WTC11 (cell line): ENCODE measurements around the gene ACOT4. TPM values are rescaled to one million over a fixed set of nuclear protein-coding genes. Genes with fewer than 3 reads are reported as not detected.
"Not testable (repeated sequence)": the region's sequence is repeated elsewhere in the genome, so short reads cannot be mapped to it uniquely, and the experiment has no call there.

Source experiments
- ATAC-seq: fragments of 200-7000 bp; cut with Tn5 transposase; 2 replicates; pipeline ENCODE4 v1.10.0; 2021; ENCODE audit warnings: mild to moderate bottlenecking, moderate library complexity
- CTCF ChIA-PET: fragments of 300-600 bp; sonication (Branson Sonifier 250); formaldehyde crosslinking; loops from one replicate; lab custom pipeline; 2021; ENCODE audit warnings: antibody characterized with exemption; lab: Charles Lee
- POLR2A ChIA-PET: fragments of 350-600 bp; sonication (Branson Sonifier 250); formaldehyde crosslinking; loops from one replicate; lab custom pipeline; 2021; ENCODE audit warnings: antibody characterized with exemption; lab: Charles Lee
- DNase-seq: peaks from one replicate; pipeline ENCODE4 v3.0.0; 2021; ENCODE audit warnings: low spot score
- H3K27ac Mint-ChIP-seq: 2 replicates; pipeline ENCODE4 v1.8.0; 2021; ENCODE audit warnings: mixed read lengths
- H3K27me3 Mint-ChIP-seq: 2 replicates; pipeline ENCODE4 v1.8.0; 2021; ENCODE audit warnings: low read depth, mild to moderate bottlenecking, moderate library complexity, mixed read lengths
- H3K36me3 Mint-ChIP-seq: 2 replicates; pipeline ENCODE4 v1.8.0; 2021; ENCODE audit warnings: mixed read lengths
- H3K4me1 Mint-ChIP-seq: 2 replicates; pipeline ENCODE4 v1.8.0; 2022; ENCODE audit warnings: mixed read lengths
- H3K4me3 Mint-ChIP-seq: 2 replicates; pipeline ENCODE4 v1.8.0; 2021; ENCODE audit warnings: mild to moderate bottlenecking, moderate library complexity, mixed read lengths
- H3K9me3 Mint-ChIP-seq: 2 replicates; pipeline ENCODE4 v1.8.0; 2021; ENCODE audit warnings: mixed read lengths
- AR ChIP-seq: fragments of 250-450 bp; sonication (Bioruptor Pico); IDR thresholded peaks from 2 replicates; pipeline ENCODE4 v1.9.0; 2021; ENCODE audit warnings: mild to moderate bottlenecking
- ATF1 ChIP-seq: sonication (generic); formaldehyde crosslinking; IDR thresholded peaks from 2 replicates; pipeline ENCODE4 v1.8.1; 2023; ENCODE audit warnings: mild to moderate bottlenecking, moderate library complexity, missing genetic modification reagents
- ATF2 ChIP-seq: sonication (generic); formaldehyde crosslinking; IDR thresholded peaks from 2 replicates; pipeline ENCODE4 v1.8.1; 2022; ENCODE audit warnings: low read depth, missing genetic modification reagents, borderline replicate concordance
- ATF6 ChIP-seq: sonication (generic); formaldehyde crosslinking; IDR thresholded peaks from 2 replicates; pipeline ENCODE4 v1.8.1; 2023; ENCODE audit warnings: mild to moderate bottlenecking, missing genetic modification reagents
- CREM ChIP-seq: sonication (generic); formaldehyde crosslinking; IDR thresholded peaks from 2 replicates; pipeline ENCODE4 v1.8.1; 2022; ENCODE audit warnings: mild to moderate bottlenecking, missing genetic modification reagents, moderate library complexity
- ESRRA ChIP-seq: sonication (generic); formaldehyde crosslinking; IDR thresholded peaks from 2 replicates; pipeline ENCODE4 v1.8.1; 2022; ENCODE audit warnings: mild to moderate bottlenecking, missing genetic modification reagents, borderline replicate concordance
- ETV6 ChIP-seq: sonication (generic); formaldehyde crosslinking; IDR thresholded peaks from 2 replicates; pipeline ENCODE4 v1.8.1; 2022; ENCODE audit warnings: mild to moderate bottlenecking, missing genetic modification reagents
- FOXP1 ChIP-seq: sonication (generic); formaldehyde crosslinking; IDR thresholded peaks from 2 replicates; pipeline ENCODE4 v1.8.0; 2022; ENCODE audit warnings: missing genetic modification reagents, mild to moderate bottlenecking, moderate library complexity, borderline replicate concordance
- GABPB1 ChIP-seq: sonication (generic); formaldehyde crosslinking; IDR thresholded peaks from 2 replicates; pipeline ENCODE4 v1.8.1; 2023; ENCODE audit warnings: mild to moderate bottlenecking, missing genetic modification reagents
- KAT7 ChIP-seq: sonication (generic); formaldehyde crosslinking; IDR thresholded peaks from 2 replicates; pipeline ENCODE4 v1.8.1; 2023; ENCODE audit warnings: missing genetic modification reagents, mild to moderate bottlenecking, borderline replicate concordance
- NR2C2 ChIP-seq: sonication (generic); formaldehyde crosslinking; IDR thresholded peaks from 2 replicates; pipeline ENCODE4 v1.8.0; 2022; ENCODE audit warnings: mild to moderate bottlenecking, missing genetic modification reagents
- PREB ChIP-seq: sonication (generic); formaldehyde crosslinking; IDR thresholded peaks from 2 replicates; pipeline ENCODE4 v1.8.1; 2022; ENCODE audit warnings: mild to moderate bottlenecking, missing genetic modification reagents, moderate library complexity, borderline replicate concordance
- ZMAT4 ChIP-seq: fragments of 250-450 bp; sonication (Bioruptor Pico); IDR thresholded peaks from 2 replicates; pipeline ENCODE4 v1.9.0; 2021; ENCODE audit warnings: mild to moderate bottlenecking
- ZNF512 ChIP-seq: sonication (generic); formaldehyde crosslinking; IDR thresholded peaks from 2 replicates; pipeline ENCODE4 v1.8.1; 2022; ENCODE audit warnings: missing genetic modification reagents, borderline replicate concordance
- total RNA-seq: library from RNA; stranded (reverse); gene quantifications from 3 replicates; pipeline ENCODE4 v1.2.3, GENCODE V29; 2021

The ACOT4 gene
- total RNA-seq, 1 experiment from 2014 or later = 1.6 TPM

GRCh38 chr14:73576391-73576790, 15.3 kb upstream of the ACOT4 start:
- no peak for ATAC-seq
- ChIA-PET POLR2A (interaction anchor here (0.7 kb wide), 1 partner anchor 110 kb away, joined by 3 read pairs; no protein-coding TSS in a partner anchor), CTCF (no interaction called here)
- TF ChIP-seq CREM (CRISPR knock-in tag) (no peak), ETV6 (CRISPR knock-in tag) (no peak)
- Mint-ChIP-seq H3K27me3 (no peaks in the 10 kb centered on the region), H3K9me3 (no peaks in the 10 kb centered on the region), H3K4me3 (no peak overlapping the region), H3K36me3 (peaks cover 18% of the 10 kb centered on the region), H3K4me1 (no peaks in the 10 kb centered on the region), H3K27ac (no peak overlapping the region)
- DNase-seq = no peak

- H3K27me3 Mint-ChIP-seq, ATAC-seq, H3K27ac Mint-ChIP-seq, H3K4me3 Mint-ChIP-seq, POLR2A ChIA-PET, H3K4me1 Mint-ChIP-seq, H3K9me3 Mint-ChIP-seq, DNase-seq: not testable (repeated sequence)
- CTCF ChIA-PET = interaction anchor here (0.7 kb wide), 1 partner anchor 1202 kb away, joined by 3 read pairs; no protein-coding TSS in a partner anchor
- peaks cover 18% of the 10 kb centered on the region for H3K36me3 Mint-ChIP-seq
Measured at GRCh38 chr14:73577214-73577613, 14.5 kb upstream of the ACOT4 start.

- H3K27me3 Mint-ChIP-seq, H3K36me3 Mint-ChIP-seq, H3K27ac Mint-ChIP-seq, H3K9me3 Mint-ChIP-seq, POLR2A ChIA-PET, DNase-seq, H3K4me3 Mint-ChIP-seq, ATAC-seq, H3K4me1 Mint-ChIP-seq, CTCF ChIA-PET: not testable (repeated sequence)
Measured at GRCh38 chr14:73582102-73582979, 9.3 kb upstream of the ACOT4 start.

- H3K27me3 Mint-ChIP-seq = peaks cover 31% of the 10 kb centered on the region
- no peak for TF ChIP-seq AR
- TF ChIP-seq KAT7 = no peak
- H3K27ac Mint-ChIP-seq = no peak overlapping the region
- ChIA-PET CTCF (no interaction called here), POLR2A (no interaction called here)
- H3K4me3 Mint-ChIP-seq = no peak overlapping the region
- H3K9me3 Mint-ChIP-seq = peaks cover 7% of the 10 kb centered on the region
- no peaks in the 10 kb centered on the region; the same call in 1 of the 2 replicates for H3K36me3 Mint-ChIP-seq
- DNase-seq (no peak), ATAC-seq (no peak)
- no peaks in the 10 kb centered on the region for H3K4me1 Mint-ChIP-seq
Measured at GRCh38 chr14:73588695-73589094, 3.0 kb upstream of the ACOT4 start.

- POLR2A ChIA-PET = no interaction called here
- Mint-ChIP-seq H3K9me3 (peaks cover 7% of the 10 kb centered on the region), H3K4me3 (no peak overlapping the region), H3K36me3 (no peaks in the 10 kb centered on the region; the same call in 1 of the 2 replicates), H3K27ac (no peak overlapping the region), H3K4me1 (no peaks in the 10 kb centered on the region), H3K27me3 (peaks cover 31% of the 10 kb centered on the region)
- no peak for ATAC-seq
- no peak for DNase-seq
- CTCF ChIA-PET = interaction anchor here (1.6 kb wide), 1 partner anchor 45 kb away, joined by 4 read pairs; no protein-coding TSS in a partner anchor
- TF ChIP-seq ZNF512 (CRISPR knock-in tag) (no peak), ATF6 (no peak), FOXP1 (CRISPR knock-in tag) (no peak), ESRRA (CRISPR knock-in tag) (no peak), ATF1 (CRISPR knock-in tag) (no peak), GABPB1 (CRISPR knock-in tag) (no peak), ZMAT4 (no peak), ATF2 (CRISPR knock-in tag) (no peak), PREB (no peak), CREM (CRISPR knock-in tag) (no peak), NR2C2 (CRISPR knock-in tag) (no peak)
Measured at GRCh38 chr14:73589116-73589515, 2.6 kb upstream of the ACOT4 start.
